Measurements from ENCODE around the gene TMEM11.

- TF ChIP-seq CTCF (optimal IDR thresholded peaks at IDR 0.05 in 1 of 3, IDR thresholded peaks at IDR 0.05 in 1 of 3, conservative IDR thresholded peaks at IDR 0.05 in 1 of 3; ENCODE audit: extremely low read depth in 1 of 3, insufficient read depth in 2 of 3, low read length in 3 of 3) (no peak), EZH2 (IDR thresholded peaks at IDR 0.05; ENCODE audit: low read length) (no peak)
Observed at GRCh38 chr17:21263376-21263775, 49.4 kb upstream of the TMEM11 start.

Measured in keratinocyte (primary cell).